Measurements from ENCODE around the gene EPB42. TPM values are rescaled to one million over a fixed set of nuclear protein-coding genes. Genes with fewer than 3 reads are reported as not detected.
"Not testable (repeated sequence)": the region's sequence is repeated elsewhere in the genome, so short reads cannot be mapped to it uniquely, and the experiment has no call there.

Gene EPB42
- total RNA-seq, 1 donor from 2014 or later = not detected

- Histone ChIP-seq H3K36me3 (no peaks in the 10 kb centered on the region), H3K27ac (no peak overlapping the region), H3K27me3 (ENCODE audit: low read depth) (peaks cover 15% of the 10 kb centered on the region), H3K9me3 (no peaks in the 10 kb centered on the region), H3K4me1 (no peaks in the 10 kb centered on the region), H3K4me3 (no peak overlapping the region)
- intact Hi-C loops (cut with DNase I) = no loop called here
- DNase-seq (no peak), ATAC-seq (no peak)
- no peak for TF ChIP-seq CTCF (IDR thresholded peaks at IDR 0.05)
Observed at GRCh38 chr15:43207024-43207423, 13.8 kb downstream of the EPB42 start.

GRCh38 chr15:43206054-43206453, 14.8 kb downstream of the EPB42 start:
- no peaks in the 10 kb centered on the region for H3K4me1 ChIP-seq
- H3K27me3 ChIP-seq (ENCODE audit: low read depth) = peaks cover 10% of the 10 kb centered on the region
- intact Hi-C loops (cut with DNase I) = no loop called here
- no peak for DNase-seq
- H3K4me3 ChIP-seq = no peak overlapping the region
- no peaks in the 10 kb centered on the region for H3K9me3 ChIP-seq
- no peak for TF ChIP-seq CTCF (IDR thresholded peaks at IDR 0.05)
- H3K36me3 ChIP-seq = no peaks in the 10 kb centered on the region
- no peak overlapping the region for H3K27ac ChIP-seq
- ATAC-seq = no peak

- no peak for DNase-seq
- intact Hi-C loops (cut with DNase I) = no loop called here
- H3K27ac ChIP-seq = no peak overlapping the region
- no peaks in the 10 kb centered on the region for H3K36me3 ChIP-seq
- TF ChIP-seq CTCF (IDR thresholded peaks at IDR 0.05) = peak; percentile 53
- ATAC-seq = peak in 1 of 2 donors; percentile 51
- H3K4me1 ChIP-seq = no peaks in the 10 kb centered on the region
- peaks cover 9% of the 10 kb centered on the region for H3K27me3 ChIP-seq (ENCODE audit: low read depth)
- H3K9me3 ChIP-seq = no peaks in the 10 kb centered on the region
- no peak overlapping the region for H3K4me3 ChIP-seq
Observed at GRCh38 chr15:43204016-43204901, 16.6 kb downstream of the EPB42 start.

- no peak overlapping the region for H3K4me3 ChIP-seq
- peaks cover 30% of the 10 kb centered on the region for H3K36me3 ChIP-seq
- no peak overlapping the region for H3K27ac ChIP-seq
- H3K27me3 ChIP-seq (ENCODE audit: low read depth) = no peaks in the 10 kb centered on the region
- H3K9me3 ChIP-seq = no peaks in the 10 kb centered on the region
- ATAC-seq (no peak), DNase-seq (no peak)
- TF ChIP-seq CTCF (IDR thresholded peaks at IDR 0.05) = no peak
- intact Hi-C loops (cut with DNase I) = no loop called here
- H3K4me1 ChIP-seq = no peaks in the 10 kb centered on the region
Observed at GRCh38 chr15:43199945-43200488, 20.8 kb downstream of the EPB42 start.

- DNase-seq (no peak), ATAC-seq (no peak)
- Histone ChIP-seq H3K4me1 (no peaks in the 10 kb centered on the region), H3K36me3 (peaks cover 40% of the 10 kb centered on the region), H3K27ac (no peak overlapping the region), H3K4me3 (no peak overlapping the region), H3K9me3 (no peaks in the 10 kb centered on the region), H3K27me3 (ENCODE audit: low read depth) (no peaks in the 10 kb centered on the region)
- intact Hi-C loops (cut with DNase I) = no loop called here
- no peak for TF ChIP-seq CTCF (IDR thresholded peaks at IDR 0.05)
Observed at GRCh38 chr15:43198992-43199391, 21.8 kb downstream of the EPB42 start.

GRCh38 chr15:43198556-43198955, 22.3 kb downstream of the EPB42 start:
- H3K27ac ChIP-seq; H3K4me3 ChIP-seq; intact Hi-C loops (cut with DNase I); ATAC-seq; H3K4me1 ChIP-seq; H3K9me3 ChIP-seq; H3K27me3 ChIP-seq (ENCODE audit: low read depth); DNase-seq: not testable (repeated sequence)
- peaks cover 44% of the 10 kb centered on the region for H3K36me3 ChIP-seq

GRCh38 chr15:43197773-43198172, 23.0 kb downstream of the EPB42 start:
- H3K4me3 ChIP-seq; H3K4me1 ChIP-seq; H3K27me3 ChIP-seq (ENCODE audit: low read depth); H3K9me3 ChIP-seq; H3K27ac ChIP-seq; ATAC-seq; intact Hi-C loops (cut with DNase I); DNase-seq: not testable (repeated sequence)
- H3K36me3 ChIP-seq = peaks cover 52% of the 10 kb centered on the region

All from lower lobe of right lung (tissue), 2 donors.